Calu3 (cell line): ENCODE data around the gene TADA3. TPM values are rescaled to one million over a fixed set of nuclear protein-coding genes. Genes with fewer than 3 reads are reported as not detected.

ENCODE experiments used
- BruUV-seq: library from RNA; stranded (reverse); fragments of 400-500 nt; replicated peaks from 2 replicates; lab custom pipeline; 2021; lab: Mats Ljungman, UMichigan
- CTCF ChIA-PET: fragments of 300-600 bp; sonication (Branson Sonifier 250); formaldehyde crosslinking; loops from one replicate; lab custom pipeline; 2022; ENCODE audit warnings: antibody characterized with exemption; lab: Charles Lee
- DNase-seq: peaks from one replicate; pipeline ENCODE4 v3.0.0; 2022
- H3K27ac Mint-ChIP-seq: one replicate; pipeline ENCODE4 v1.8.0; 2022; ENCODE audit warnings: mixed read lengths; ENCODE audit not compliant: unreplicated experiment
- H3K27me3 Mint-ChIP-seq: one replicate; pipeline ENCODE4 v1.8.0; 2022; ENCODE audit warnings: mixed read lengths; ENCODE audit not compliant: unreplicated experiment
- H3K36me3 Mint-ChIP-seq: one replicate; pipeline ENCODE4 v1.8.0; 2022; ENCODE audit warnings: mild to moderate bottlenecking, moderate library complexity, mixed read lengths; ENCODE audit not compliant: insufficient read depth, unreplicated experiment
- H3K4me1 Mint-ChIP-seq: one replicate; pipeline ENCODE4 v1.8.0; 2022; ENCODE audit warnings: mild to moderate bottlenecking, low read depth, mixed read lengths; ENCODE audit not compliant: unreplicated experiment
- H3K4me3 Mint-ChIP-seq: one replicate; pipeline ENCODE4 v1.8.0; 2022; ENCODE audit warnings: mild to moderate bottlenecking, low read depth, moderate library complexity, mixed read lengths; ENCODE audit not compliant: unreplicated experiment
- H3K9me3 Mint-ChIP-seq: one replicate; pipeline ENCODE4 v1.8.0; 2022; ENCODE audit warnings: low read depth, mixed read lengths; ENCODE audit not compliant: unreplicated experiment
- CTCF ChIP-seq: fragments of 200-600 bp; IDR thresholded peaks from one replicate; pipeline ENCODE4 v1.8.0; 2022; ENCODE audit warnings: antibody characterized with exemption; ENCODE audit not compliant: unreplicated experiment
- intact Hi-C: fragments of 100-400 bp; cut with micrococcal nuclease; formaldehyde crosslinking; loops from one replicate; pipeline ENCODE4 v1.10.0; 2022; ENCODE audit not compliant: unreplicated experiment
- total RNA-seq: library from RNA; stranded (reverse); gene quantifications from 2 replicates; pipeline ENCODE4 v1.2.3, GENCODE V29; 2022

Gene TADA3
- total RNA-seq, 1 experiment from 2014 or later: 48.5 TPM

GRCh38 chr3:9744162-9744561, 48.1 kb downstream of the TADA3 start:
- BruUV-seq: no TSS peak
- Mint-ChIP-seq H3K4me1 (no peaks in the 10 kb centered on the region), H3K27ac (no peak overlapping the region), H3K36me3 (peaks cover 10% of the 10 kb centered on the region), H3K9me3 (no peaks in the 10 kb centered on the region), H3K4me3 (no peak overlapping the region), H3K27me3 (no peaks in the 10 kb centered on the region)
- CTCF ChIA-PET: no interaction called here
- TF ChIP-seq CTCF: no peak
- no peak for DNase-seq
- intact Hi-C loops: no loop called here

- Mint-ChIP-seq H3K4me1 (no peaks in the 10 kb centered on the region), H3K27ac (no peak overlapping the region), H3K27me3 (no peaks in the 10 kb centered on the region), H3K4me3 (no peak overlapping the region), H3K36me3 (peaks cover 8% of the 10 kb centered on the region), H3K9me3 (no peaks in the 10 kb centered on the region)
- CTCF ChIA-PET: no interaction called here
- intact Hi-C loops: no loop called here
- DNase-seq: no peak
- TF ChIP-seq CTCF: no peak
- no TSS peak for BruUV-seq
Measured at GRCh38 chr3:9743548-9743947, 48.7 kb downstream of the TADA3 start.

- peaks cover 8% of the 10 kb centered on the region for H3K36me3 Mint-ChIP-seq
- no peak for DNase-seq
- intact Hi-C loops: no loop called here
- TF ChIP-seq CTCF: no peak
- CTCF ChIA-PET: interaction anchor here (0.5 kb wide), 1 partner anchor 55 kb away, joined by 3 read pairs; no protein-coding TSS in a partner anchor
- no peak overlapping the region for H3K4me3 Mint-ChIP-seq
- no peaks in the 10 kb centered on the region for H3K4me1 Mint-ChIP-seq
- H3K27ac Mint-ChIP-seq: no peak overlapping the region
- H3K27me3 Mint-ChIP-seq: no peaks in the 10 kb centered on the region
- no TSS peak for BruUV-seq
- no peaks in the 10 kb centered on the region for H3K9me3 Mint-ChIP-seq
Measured at GRCh38 chr3:9742560-9742959, 49.7 kb downstream of the TADA3 start.

- no peaks in the 10 kb centered on the region for H3K9me3 Mint-ChIP-seq
- intact Hi-C loops: no loop called here
- TF ChIP-seq CTCF: no peak
- H3K4me3 Mint-ChIP-seq: no peak overlapping the region
- H3K27ac Mint-ChIP-seq: no peak overlapping the region
- CTCF ChIA-PET: no interaction called here
- BruUV-seq: no TSS peak
- H3K36me3 Mint-ChIP-seq: peaks cover 24% of the 10 kb centered on the region
- H3K27me3 Mint-ChIP-seq: no peaks in the 10 kb centered on the region
- DNase-seq: no peak
- no peaks in the 10 kb centered on the region for H3K4me1 Mint-ChIP-seq
Measured at GRCh38 chr3:9739181-9739580, 53.1 kb downstream of the TADA3 start.
